Thyroid gland (tissue), 4 donors: ENCODE data around the gene L3HYPDH. TPM values are rescaled to one million over a fixed set of nuclear protein-coding genes. Genes with fewer than 3 reads are reported as not detected.
A peak's percentile ranks its signal among the peaks of the same experiment; 100 is the strongest.

Experiments
- DNase-seq, 2 donors: peaks; one replicate each; pipeline ENCODE4 v3.0.0-alpha.2; 2019
- H3K27ac ChIP-seq, 3 donors: fragments of 200-600 bp; sonication (generic); 1 replicate in 2 of 3; 2 replicates in 1 of 3; pipeline ENCODE4 v1.5.1; 2016 to 2019; ENCODE audit warnings: mild to moderate bottlenecking in 1 of 3, moderate library complexity in 1 of 3
- H3K27me3 ChIP-seq: fragments of 200-600 bp; sonication (generic); one replicate; pipeline ENCODE4 v1.5.1; 2019
- H3K36me3 ChIP-seq, 2 donors: fragments of 200-600 bp; sonication (generic); one replicate each; pipeline ENCODE4 v1.5.1; 2016 to 2019
- H3K4me1 ChIP-seq, 2 donors: fragments of 200-600 bp; sonication (generic); one replicate each; pipeline ENCODE4 v1.5.1; 2017 to 2019
- H3K4me3 ChIP-seq, 3 donors: fragments of 200-600 bp; sonication (generic); replicated peaks in 1 of 3; 1 replicate in 2 of 3; 2 replicates in 1 of 3; pipeline ENCODE4 v1.5.1; 2016; ENCODE audit warnings: mild to moderate bottlenecking in 1 of 3
- H3K9me3 ChIP-seq: fragments of 200-600 bp; sonication (generic); one replicate; pipeline ENCODE4 v1.5.1; 2017
- POLR2A ChIP-seq, 2 donors: fragments of 450-650 bp; IDR thresholded peaks; one replicate each; pipeline ENCODE4 v1.6.1; 2017; ENCODE audit warnings: antibody characterized with exemption in 2 of 2, mild to moderate bottlenecking in 2 of 2, moderate library complexity in 1 of 2
- WGBS, 2 donors: methylation state at CpG; one replicate each; pipeline ENCODE4 v1.1.5; 2017; 5-methylcytosine and 5-hydroxymethylcytosine counted together
- intact Hi-C: fragments of 100-400 bp; cut with DNase I; formaldehyde crosslinking; loops from one replicate; pipeline ENCODE4 v1.15.1; 2023
- total RNA-seq, 4 donors: library from RNA; depleted of rRNA; stranded (reverse); fragments of >200 nt; gene quantifications; one replicate each; pipeline ENCODE4 v1.2.3, GENCODE V29; 2016
- TF ChIP-seq, protein P1 (sequence below), 6 experiments: fragments of 200-600 bp in 3 of 6; fragments of 450-650 bp in 3 of 6; sonication (generic) in 3 of 6; IDR thresholded peaks; one replicate each; pipeline ENCODE4 v1.5.1; 2016 to 2019; ENCODE audit warnings: antibody characterized with exemption in 6 of 6, mild to moderate bottlenecking in 2 of 6, inconsistent platforms in 1 of 6, moderate library complexity in 1 of 6

The L3HYPDH gene
- total RNA-seq, 4 donors from 2014 or later: 54.8 to 97.7 (median 81.2) TPM

DNA sequence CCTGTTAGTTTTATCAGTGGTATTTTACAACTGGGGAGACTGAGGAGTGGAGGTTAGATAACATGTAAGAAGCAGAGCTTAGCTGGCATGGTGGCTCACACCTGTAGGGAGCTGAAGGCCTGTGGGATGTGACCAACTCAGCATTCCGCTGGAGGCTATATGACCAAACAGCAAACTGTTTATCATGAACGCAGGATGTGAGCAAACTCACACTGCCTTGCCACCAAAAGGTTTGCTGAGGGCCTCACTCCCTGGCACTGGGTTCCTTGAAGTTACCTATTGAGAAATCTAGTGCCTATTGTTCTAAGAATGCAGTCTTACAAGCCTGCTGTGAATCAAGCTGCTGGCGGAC lies 23.5 kb upstream of the L3HYPDH start:
- Histone ChIP-seq H3K27ac (no peak overlapping the region), H3K27me3 (no peaks in the 10 kb centered on the region), H3K4me1 (no peaks in the 10 kb centered on the region), H3K36me3 (peaks cover 0 to 6% of the 10 kb centered on the region in 2 donors), H3K9me3 (no peaks in the 10 kb centered on the region), H3K4me3 (no peak overlapping the region)
- no peak for DNase-seq
- intact Hi-C loops: no loop called here
- whole genome bisulfite sequencing, 2 donors: 95 to 98% methylated on average over 3 of the region's 3 CpGs
- TF ChIP-seq, protein P1, sequence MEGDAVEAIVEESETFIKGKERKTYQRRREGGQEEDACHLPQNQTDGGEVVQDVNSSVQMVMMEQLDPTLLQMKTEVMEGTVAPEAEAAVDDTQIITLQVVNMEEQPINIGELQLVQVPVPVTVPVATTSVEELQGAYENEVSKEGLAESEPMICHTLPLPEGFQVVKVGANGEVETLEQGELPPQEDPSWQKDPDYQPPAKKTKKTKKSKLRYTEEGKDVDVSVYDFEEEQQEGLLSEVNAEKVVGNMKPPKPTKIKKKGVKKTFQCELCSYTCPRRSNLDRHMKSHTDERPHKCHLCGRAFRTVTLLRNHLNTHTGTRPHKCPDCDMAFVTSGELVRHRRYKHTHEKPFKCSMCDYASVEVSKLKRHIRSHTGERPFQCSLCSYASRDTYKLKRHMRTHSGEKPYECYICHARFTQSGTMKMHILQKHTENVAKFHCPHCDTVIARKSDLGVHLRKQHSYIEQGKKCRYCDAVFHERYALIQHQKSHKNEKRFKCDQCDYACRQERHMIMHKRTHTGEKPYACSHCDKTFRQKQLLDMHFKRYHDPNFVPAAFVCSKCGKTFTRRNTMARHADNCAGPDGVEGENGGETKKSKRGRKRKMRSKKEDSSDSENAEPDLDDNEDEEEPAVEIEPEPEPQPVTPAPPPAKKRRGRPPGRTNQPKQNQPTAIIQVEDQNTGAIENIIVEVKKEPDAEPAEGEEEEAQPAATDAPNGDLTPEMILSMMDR (IDR thresholded peaks at IDR 0.05): no peak
- no peak for TF ChIP-seq POLR2A (IDR thresholded peaks at IDR 0.05)

DNA sequence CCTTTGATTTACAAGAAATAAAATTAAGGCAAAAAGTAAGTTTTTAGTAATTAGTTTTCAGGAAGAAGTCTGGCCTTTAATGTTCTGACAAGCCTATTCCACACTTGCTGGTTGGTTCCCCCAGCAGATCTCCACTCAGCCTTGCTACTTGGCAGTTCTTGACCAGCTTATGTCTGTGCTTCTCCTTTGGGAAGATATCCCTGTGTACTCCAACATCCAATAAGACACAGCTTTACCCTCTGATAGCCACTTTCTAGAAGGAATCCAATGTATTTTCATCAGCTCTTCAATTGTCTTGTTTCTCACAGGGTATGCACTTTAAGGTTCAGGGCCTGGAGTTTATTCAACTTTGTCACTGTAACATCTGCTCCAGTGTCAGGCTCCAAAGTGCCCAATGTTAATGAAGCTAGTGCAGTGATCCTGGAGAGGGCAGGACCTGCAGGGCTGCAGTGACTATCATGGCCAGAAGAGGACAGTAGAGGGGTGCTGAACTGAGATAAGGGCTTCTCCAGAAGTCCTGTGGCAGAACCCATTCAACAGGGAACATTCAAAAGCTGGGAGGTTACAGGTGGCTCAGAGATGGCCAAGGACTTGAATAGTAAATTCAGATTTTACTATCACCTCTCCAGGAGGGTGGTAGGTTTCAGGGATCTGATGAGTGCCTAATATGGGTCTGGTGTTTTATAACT lies 23.0 kb upstream of the L3HYPDH start:
- Histone ChIP-seq H3K4me1 (no peaks in the 10 kb centered on the region), H3K9me3 (no peaks in the 10 kb centered on the region), H3K27ac (no peak overlapping the region), H3K36me3 (peaks cover 0 to 6% of the 10 kb centered on the region in 2 donors), H3K27me3 (no peaks in the 10 kb centered on the region), H3K4me3 (no peak overlapping the region)
- peak; percentile 60 to 62 for DNase-seq
- TF ChIP-seq, protein P1 (IDR thresholded peaks at IDR 0.05): peak; percentile 44 to 84 (median 60)
- no peak for TF ChIP-seq POLR2A (IDR thresholded peaks at IDR 0.05)
- intact Hi-C loops: no loop called here

DNA sequence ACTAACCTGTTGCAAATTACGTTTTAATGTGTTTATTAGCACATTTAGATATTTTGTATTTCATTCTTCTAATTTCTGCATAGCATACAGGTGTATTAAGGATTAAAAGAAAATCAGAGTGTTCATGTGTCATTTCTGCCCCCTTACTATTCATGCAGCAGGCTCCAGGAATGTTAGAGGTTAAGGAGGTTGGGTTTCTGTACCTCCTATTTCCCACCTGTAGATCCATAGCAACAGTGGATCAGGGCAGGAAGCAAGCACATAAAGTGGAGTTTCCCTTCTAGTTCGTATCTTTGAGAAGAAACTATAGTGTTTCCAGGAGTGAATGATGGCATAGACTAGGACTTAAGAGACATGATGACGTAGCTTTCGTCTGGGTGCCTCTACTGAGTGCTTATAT lies 19.0 kb upstream of the L3HYPDH start:
- intact Hi-C loops: no loop called here
- Histone ChIP-seq H3K9me3 (no peaks in the 10 kb centered on the region), H3K27ac (no peak overlapping the region), H3K4me3 (no peak overlapping the region), H3K36me3 (peaks cover 0 to 6% of the 10 kb centered on the region in 2 donors), H3K4me1 (no peaks in the 10 kb centered on the region), H3K27me3 (no peaks in the 10 kb centered on the region)
- 69 to 73% methylated on average over 4 of the region's 4 CpGs for WGBS, 2 donors
- no peak for TF ChIP-seq POLR2A (IDR thresholded peaks at IDR 0.05)
- TF ChIP-seq, protein P1 (IDR thresholded peaks at IDR 0.05): no peak
- no peak for DNase-seq

DNA sequence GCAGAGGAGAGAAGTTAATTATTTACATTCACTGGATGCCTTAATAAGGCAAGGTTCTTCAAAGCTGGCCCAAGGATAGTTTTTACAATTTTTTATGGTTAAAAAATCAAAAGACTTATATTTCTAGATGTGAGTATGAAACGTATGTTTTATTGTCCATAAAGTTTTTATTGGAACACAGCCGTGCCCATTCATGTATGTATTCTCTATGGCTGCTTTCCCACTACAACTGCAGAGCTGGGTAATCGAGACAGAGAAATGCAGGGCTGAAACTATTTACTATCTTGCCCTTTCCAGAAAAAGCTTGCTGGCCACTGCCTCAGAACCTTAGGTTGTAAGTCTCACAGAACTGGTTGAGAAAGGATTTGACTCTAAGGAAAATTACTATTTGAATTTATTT lies 16.5 kb upstream of the L3HYPDH start:
- 92 to 94% methylated on average over 3 of the region's 3 CpGs for WGBS, 2 donors
- intact Hi-C loops: no loop called here
- H3K36me3 ChIP-seq: peaks cover 0 to 6% of the 10 kb centered on the region in 2 donors
- no peaks in the 10 kb centered on the region for H3K9me3 ChIP-seq
- no peak for DNase-seq
- H3K27ac ChIP-seq: no peak overlapping the region
- H3K4me1 ChIP-seq: no peaks in the 10 kb centered on the region
- H3K4me3 ChIP-seq: no peak overlapping the region
- TF ChIP-seq, protein P1 (IDR thresholded peaks at IDR 0.05): no peak
- no peak for TF ChIP-seq POLR2A (IDR thresholded peaks at IDR 0.05)
- H3K27me3 ChIP-seq: no peaks in the 10 kb centered on the region

DNA sequence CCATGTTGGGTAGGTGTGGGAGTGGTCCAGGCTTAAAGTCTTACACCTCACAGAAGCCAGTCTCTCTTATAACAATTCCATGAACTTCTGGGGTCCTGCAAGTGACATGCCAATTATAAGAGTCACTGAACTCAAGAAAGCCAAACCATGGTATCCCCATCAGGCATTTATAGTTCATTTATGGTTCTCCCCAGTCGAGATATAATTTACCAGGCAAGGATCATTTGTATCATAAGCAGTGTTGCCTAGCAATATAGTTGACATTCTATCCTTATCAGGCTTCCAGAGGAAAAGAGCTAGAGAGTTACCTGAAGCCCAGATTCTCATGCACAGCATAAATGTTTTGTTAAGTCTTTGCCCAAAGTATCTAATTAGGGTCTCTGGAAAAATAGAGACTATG lies 8.2 kb upstream of the L3HYPDH start:
- Histone ChIP-seq H3K27ac (no peak overlapping the region), H3K9me3 (no peaks in the 10 kb centered on the region), H3K36me3 (peaks cover 0 to 4% of the 10 kb centered on the region in 2 donors), H3K4me1 (no peaks in the 10 kb centered on the region), H3K4me3 (no peak overlapping the region), H3K27me3 (no peaks in the 10 kb centered on the region)
- DNase-seq: no peak
- intact Hi-C loops: no loop called here
- TF ChIP-seq, protein P1 (IDR thresholded peaks at IDR 0.05): no peak
- TF ChIP-seq POLR2A (IDR thresholded peaks at IDR 0.05): no peak
- 94 to 96% methylated on average over 1 of the region's 1 CpG for WGBS, 2 donors
